GM21825 (cell line): ENCODE data around the gene USP34.
A peak's percentile ranks its signal among the peaks of the same experiment; 100 is the strongest.
"Not testable (repeated sequence)": the region's sequence is repeated elsewhere in the genome, so short reads cannot be mapped to it uniquely, and the experiment has no call there.

ENCODE experiments used
- ATAC-seq: cut with Tn5 transposase; IDR thresholded peaks from one replicate; pipeline ENCODE4 v1.9.1; 2021; ENCODE audit warnings: mild to moderate bottlenecking, moderate library complexity; ENCODE audit not compliant: unreplicated experiment

Gene USP34, protein sequence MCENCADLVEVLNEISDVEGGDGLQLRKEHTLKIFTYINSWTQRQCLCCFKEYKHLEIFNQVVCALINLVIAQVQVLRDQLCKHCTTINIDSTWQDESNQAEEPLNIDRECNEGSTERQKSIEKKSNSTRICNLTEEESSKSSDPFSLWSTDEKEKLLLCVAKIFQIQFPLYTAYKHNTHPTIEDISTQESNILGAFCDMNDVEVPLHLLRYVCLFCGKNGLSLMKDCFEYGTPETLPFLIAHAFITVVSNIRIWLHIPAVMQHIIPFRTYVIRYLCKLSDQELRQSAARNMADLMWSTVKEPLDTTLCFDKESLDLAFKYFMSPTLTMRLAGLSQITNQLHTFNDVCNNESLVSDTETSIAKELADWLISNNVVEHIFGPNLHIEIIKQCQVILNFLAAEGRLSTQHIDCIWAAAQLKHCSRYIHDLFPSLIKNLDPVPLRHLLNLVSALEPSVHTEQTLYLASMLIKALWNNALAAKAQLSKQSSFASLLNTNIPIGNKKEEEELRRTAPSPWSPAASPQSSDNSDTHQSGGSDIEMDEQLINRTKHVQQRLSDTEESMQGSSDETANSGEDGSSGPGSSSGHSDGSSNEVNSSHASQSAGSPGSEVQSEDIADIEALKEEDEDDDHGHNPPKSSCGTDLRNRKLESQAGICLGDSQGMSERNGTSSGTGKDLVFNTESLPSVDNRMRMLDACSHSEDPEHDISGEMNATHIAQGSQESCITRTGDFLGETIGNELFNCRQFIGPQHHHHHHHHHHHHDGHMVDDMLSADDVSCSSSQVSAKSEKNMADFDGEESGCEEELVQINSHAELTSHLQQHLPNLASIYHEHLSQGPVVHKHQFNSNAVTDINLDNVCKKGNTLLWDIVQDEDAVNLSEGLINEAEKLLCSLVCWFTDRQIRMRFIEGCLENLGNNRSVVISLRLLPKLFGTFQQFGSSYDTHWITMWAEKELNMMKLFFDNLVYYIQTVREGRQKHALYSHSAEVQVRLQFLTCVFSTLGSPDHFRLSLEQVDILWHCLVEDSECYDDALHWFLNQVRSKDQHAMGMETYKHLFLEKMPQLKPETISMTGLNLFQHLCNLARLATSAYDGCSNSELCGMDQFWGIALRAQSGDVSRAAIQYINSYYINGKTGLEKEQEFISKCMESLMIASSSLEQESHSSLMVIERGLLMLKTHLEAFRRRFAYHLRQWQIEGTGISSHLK (N-terminal part only)

GRCh38 chr2:61470965-61471904, at the start of gene USP34:
USP34 (minus strand) TSS chr2:61471087; CDS start chr2:61470692, 395 bp downstream.
- peak; percentile 72 for ATAC-seq

GRCh38 chr2:61520261-61520660, 49.4 kb upstream of the USP34 start:
- ATAC-seq, result no peak

DNA sequence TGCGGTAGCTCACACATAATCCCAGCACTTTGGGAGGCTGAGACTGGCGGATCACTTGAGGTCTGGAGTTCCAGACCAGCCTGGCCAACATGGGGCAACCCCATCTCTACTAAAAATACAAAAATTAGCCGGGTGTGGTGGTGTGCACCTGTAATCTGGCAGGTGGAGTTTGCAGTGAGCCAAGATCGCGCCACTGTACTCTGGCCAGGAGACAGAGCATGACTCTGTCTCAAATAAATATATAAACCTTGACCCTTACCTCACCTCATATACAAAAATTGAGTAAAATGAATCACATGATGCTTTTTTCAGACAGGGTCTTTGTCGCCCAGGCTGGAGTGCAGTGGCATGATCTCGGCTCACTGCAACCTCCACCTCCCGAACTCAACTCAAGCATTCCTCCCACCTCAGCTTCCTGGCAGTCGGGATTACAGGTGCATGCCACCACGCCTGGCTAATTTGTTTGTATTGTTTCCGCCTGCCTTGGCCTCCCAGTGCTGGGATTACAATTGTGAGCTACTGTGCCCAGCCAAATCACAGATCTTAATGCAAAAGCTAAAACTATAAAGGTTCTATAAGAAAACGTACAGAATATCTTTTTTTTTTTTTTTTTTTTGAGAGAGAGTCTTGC, 42.0 kb upstream of the USP34 start:
- ATAC-seq, result no peak

GRCh38 chr2:61510674-61511671, 40.1 kb upstream of the USP34 start:
- ATAC-seq, result no peak

DNA sequence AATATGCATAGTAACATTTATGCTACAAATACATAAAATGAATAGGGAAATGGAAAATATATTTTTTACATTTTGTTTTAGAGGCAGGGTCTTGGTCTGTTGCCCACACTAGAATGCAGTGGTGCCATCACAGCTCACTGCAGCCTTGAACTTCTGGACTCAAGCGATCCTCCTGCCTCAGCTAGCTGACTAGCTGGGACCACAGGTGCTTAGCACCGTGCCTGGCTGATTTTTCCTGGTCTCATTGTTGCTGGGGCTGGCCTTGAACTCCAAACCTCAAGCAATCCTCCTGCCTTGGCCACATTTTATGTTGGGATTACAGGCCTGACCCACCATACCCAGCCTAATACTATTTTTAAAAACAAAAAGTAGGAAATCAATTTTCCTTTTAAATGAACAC, 34.1 kb upstream of the USP34 start:
- ATAC-seq, result no peak

GRCh38 chr2:61499060-61499459, 28.2 kb upstream of the USP34 start:
- no peak for ATAC-seq

DNA sequence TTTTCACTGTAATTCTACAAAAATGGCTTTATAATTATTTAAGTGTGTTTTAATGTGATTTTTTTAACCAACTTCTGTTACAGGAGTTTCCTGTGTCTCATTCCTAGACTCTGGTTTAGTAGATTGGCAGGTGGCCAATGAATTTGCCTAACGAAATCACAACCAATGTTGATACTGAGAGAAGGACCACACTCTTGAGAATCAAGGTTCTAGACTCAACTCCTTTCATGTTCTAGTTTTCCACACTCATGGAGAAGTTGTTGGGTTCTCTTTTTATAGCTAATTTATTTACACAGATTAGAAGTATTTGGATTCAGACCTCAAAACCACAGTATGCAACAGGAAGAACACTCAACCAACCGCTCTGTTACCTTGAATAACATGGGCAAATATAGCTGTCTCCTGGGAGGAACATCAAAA, 22.6 kb upstream of the USP34 start:
- ATAC-seq, result no peak

DNA sequence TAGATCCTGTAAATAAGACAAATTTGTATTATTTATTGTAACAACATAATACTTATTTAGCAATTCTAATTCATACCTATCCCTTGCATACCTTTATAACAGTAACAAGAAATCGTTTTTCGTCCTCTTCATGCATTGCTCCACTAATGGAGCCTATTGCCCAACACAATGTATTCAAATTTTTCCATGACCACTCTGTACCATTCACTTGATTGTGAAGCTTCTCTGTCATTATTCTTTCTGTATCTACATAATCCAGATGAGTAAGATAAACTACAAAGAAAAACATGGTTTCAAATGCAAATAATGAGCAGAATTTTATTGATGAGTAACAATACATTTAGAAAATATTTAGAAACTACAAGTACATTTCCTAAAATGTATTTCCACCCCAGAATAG, 21.6 kb upstream of the USP34 start:
- ATAC-seq, result no peak

DNA sequence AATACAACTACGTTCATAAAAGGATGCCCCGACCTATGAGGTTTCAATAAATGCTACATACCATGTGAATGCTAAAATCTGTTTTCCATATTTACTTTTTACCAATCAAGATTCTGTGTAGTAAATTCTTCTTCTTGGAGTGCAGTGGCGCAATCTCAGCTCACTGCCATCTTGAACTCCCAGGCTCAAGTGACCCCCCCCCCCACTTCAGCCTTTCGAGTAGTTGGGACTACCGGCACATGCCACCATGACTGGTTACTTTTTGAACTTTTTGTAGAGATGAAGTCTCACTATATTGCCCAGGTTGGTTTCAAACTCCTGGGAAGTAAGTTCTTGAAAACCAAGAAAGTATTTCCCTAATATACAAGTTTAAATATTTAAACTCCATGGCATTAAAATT, 14.4 kb upstream of the USP34 start:
- no peak for ATAC-seq

DNA sequence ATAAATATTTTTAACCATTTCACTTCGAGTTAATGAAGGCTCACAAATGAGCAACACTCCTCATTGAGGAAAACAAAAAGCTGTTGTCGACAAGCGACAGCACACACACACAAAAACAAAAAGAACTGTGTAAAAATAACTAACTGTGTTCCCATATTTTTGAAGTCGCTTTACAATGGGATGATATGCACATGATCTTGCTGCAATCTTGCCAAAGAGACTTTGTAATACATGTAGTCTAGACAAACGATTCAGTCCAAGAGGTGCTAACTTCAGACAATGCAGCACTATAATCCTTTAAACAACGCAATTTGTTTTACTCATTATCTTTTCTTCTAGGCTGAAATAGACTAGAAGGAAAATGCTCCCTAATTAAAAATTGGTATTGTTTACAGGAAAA, 7.2 kb upstream of the USP34 start:
- no peak for ATAC-seq

DNA sequence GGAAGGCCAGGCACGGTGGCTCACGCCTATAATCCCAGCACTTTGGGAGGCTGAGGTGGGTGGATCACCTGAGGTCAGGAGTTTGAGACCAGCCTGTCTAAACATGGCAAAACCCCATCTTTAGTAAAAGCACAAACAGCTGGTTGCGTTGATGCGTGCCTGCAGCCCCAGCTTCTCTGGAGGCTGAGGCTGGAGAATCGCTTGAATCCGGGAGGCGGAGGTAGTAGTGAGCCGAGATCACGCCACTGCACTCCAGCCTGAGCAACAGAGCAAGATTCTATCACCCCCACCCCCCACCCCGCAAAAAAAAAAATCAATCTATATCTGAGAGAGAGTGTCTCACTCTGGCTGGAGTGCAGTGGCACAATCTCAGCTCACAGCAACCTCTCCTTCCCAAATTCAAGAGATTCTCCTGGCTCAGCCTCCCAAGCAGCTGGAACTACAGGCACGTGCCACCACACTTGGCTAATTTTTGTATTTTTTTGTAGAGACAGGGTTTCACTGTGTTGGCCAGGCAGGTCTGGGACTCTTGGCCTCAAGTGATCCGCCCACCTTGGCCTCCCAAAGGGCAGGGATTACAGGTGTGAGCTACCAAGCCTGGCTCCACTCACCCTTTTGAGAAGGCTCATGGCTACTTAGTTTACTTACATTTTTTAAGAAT, 6.2 kb upstream of the USP34 start:
- ATAC-seq, result not testable (repeated sequence)

- ATAC-seq, result no peak
These were observed 1.3 kb upstream of the USP34 start for GRCh38 chr2:61471905-61472805.

GRCh38 chr2:61470122-61470951, 550 bp downstream of the USP34 start:
- ATAC-seq, result peak; percentile 25

DNA sequence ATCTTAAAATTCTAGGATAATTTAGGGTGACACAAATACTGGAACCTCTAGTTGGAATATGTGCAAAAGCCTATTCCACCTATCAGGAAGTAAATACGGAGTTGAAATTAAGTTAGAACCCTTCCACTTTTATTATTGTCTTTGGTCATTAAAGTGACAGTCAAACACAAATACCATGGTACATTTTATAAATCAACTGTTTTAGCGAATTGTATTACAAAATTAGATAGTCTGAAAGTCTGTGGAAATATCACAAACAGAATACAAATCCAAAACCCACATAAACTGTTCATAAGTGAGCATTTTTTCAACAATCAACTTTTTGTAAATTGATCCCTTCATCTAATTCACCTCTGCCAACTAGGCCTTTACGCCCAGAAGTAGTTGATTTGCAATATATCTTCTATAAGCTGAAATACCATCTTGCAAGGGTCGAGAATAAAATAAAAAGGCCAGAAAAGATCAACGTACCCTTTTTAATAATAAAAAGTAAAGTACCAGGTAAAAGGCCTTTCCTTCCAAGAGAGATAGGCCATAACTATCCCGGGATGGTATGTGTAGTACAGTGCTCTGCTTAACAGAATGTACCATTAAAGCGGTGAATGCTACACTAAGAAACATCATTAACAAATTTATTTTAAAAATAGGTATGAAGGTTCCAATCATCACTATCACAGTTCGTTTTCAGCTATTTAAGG, 1.3 kb downstream of the USP34 start:
- ATAC-seq, result no peak

GRCh38 chr2:61468231-61468630, 2.7 kb downstream of the USP34 start:
- not testable (repeated sequence) for ATAC-seq
